Activated T-cell treated with anti-CD3 and anti-CD28 coated beads, Interleukin-2, amount 50 U/mL, for 72 hours (primary cell): ENCODE data around the gene PPP1R18. TPM values are rescaled to one million over a fixed set of nuclear protein-coding genes. Genes with fewer than 3 reads are reported as not detected.
A peak's percentile ranks its signal among the peaks of the same experiment; 100 is the strongest.
"Not testable (repeated sequence)": the region's sequence is repeated elsewhere in the genome, so short reads cannot be mapped to it uniquely, and the experiment has no call there.

Source experiments
- ATAC-seq, 2 donors: fragments of 150-1000 bp; cut with Tn5 transposase; replicated peaks in 1 of 2; 2 replicates each; pipeline ENCODE4 v1.10.0; 2021; ENCODE audit warnings: moderate library complexity in 2 of 2, mild to moderate bottlenecking in 1 of 2
- DNase-seq, 2 donors: peaks; one replicate each; pipeline ENCODE4 v3.0.0; 2021 to 2022; ENCODE audit warnings: mixed read lengths in 1 of 2
- H3K27ac Mint-ChIP-seq: one replicate; pipeline ENCODE4 v1.8.0; 2022; ENCODE audit warnings: mild to moderate bottlenecking, moderate library complexity, mixed read lengths
- H3K27me3 Mint-ChIP-seq: one replicate; pipeline ENCODE4 v1.8.0; 2022; ENCODE audit warnings: low read depth, mixed read lengths
- H3K36me3 Mint-ChIP-seq, 2 donors: one replicate each; pipeline ENCODE4 v1.8.0; 2022; ENCODE audit warnings: mixed read lengths in 2 of 2, mild to moderate bottlenecking in 1 of 2; ENCODE audit not compliant: insufficient read depth in 2 of 2
- H3K4me1 Mint-ChIP-seq: one replicate; pipeline ENCODE4 v1.8.0; 2022; ENCODE audit warnings: low read depth, mixed read lengths
- H3K4me3 Mint-ChIP-seq, 2 donors: one replicate each; pipeline ENCODE4 v1.8.0; 2022; ENCODE audit warnings: mild to moderate bottlenecking in 2 of 2, mixed read lengths in 2 of 2, moderate library complexity in 2 of 2
- H3K9me3 Mint-ChIP-seq, 2 donors: one replicate each; pipeline ENCODE4 v1.8.0; 2022; ENCODE audit warnings: mixed read lengths in 2 of 2
- total RNA-seq, 2 donors: library from RNA; stranded (reverse); gene quantifications; one replicate each; pipeline ENCODE4 v1.2.3, GENCODE V29; 2022

The PPP1R18 gene
- total RNA-seq, 2 donors from 2014 or later, result 179 to 200 TPM

DNA sequence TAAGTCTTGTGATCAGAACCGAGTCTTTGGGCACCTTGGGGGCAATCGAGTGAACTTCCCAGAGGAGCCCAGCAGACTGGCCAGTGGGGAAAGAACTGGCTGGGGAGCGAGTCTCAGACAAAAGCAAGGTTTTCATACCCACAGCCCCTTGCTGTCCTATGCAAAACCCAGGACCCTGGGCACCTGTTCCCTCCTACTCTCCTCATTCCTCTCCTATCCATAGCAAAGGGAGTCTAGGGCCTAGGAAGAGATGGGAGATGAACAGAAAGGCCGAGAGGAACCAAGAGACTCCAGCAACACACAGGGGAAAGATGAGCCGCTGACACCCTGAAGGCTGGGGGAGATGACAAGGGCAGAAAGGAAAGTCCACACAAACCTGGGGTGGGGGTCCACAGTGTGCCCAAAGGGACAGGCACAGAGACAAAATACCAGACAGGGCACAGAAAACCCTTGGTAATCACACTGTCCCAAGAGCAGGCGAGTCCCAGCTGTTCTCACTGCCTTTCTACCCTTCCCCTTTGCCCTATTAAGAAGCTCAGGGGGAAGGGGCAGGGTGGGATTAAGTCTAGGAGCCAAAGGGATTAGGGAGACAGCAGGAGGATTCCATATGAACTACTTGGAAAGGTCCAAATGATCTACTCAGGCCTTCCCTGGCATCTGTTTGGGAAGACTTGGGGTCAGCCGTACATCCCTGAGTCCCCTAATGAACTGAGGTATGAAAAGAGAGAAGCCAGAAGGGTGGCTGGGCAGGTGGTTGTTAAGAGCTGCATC is 6.5 kb downstream of the PPP1R18 start:
- peaks cover 34 to 53% of the 10 kb centered on the region in 2 donors for H3K36me3 Mint-ChIP-seq
- ATAC-seq (no peak), DNase-seq (no peak)
- peak overlapping the region; percentile 96 to 98 for H3K4me3 Mint-ChIP-seq
- peak overlapping the region; percentile 89 for H3K27ac Mint-ChIP-seq
- no peaks in the 10 kb centered on the region for H3K9me3 Mint-ChIP-seq
- H3K27me3 Mint-ChIP-seq, result no peaks in the 10 kb centered on the region
- H3K4me1 Mint-ChIP-seq, result peaks cover 33% of the 10 kb centered on the region

DNA sequence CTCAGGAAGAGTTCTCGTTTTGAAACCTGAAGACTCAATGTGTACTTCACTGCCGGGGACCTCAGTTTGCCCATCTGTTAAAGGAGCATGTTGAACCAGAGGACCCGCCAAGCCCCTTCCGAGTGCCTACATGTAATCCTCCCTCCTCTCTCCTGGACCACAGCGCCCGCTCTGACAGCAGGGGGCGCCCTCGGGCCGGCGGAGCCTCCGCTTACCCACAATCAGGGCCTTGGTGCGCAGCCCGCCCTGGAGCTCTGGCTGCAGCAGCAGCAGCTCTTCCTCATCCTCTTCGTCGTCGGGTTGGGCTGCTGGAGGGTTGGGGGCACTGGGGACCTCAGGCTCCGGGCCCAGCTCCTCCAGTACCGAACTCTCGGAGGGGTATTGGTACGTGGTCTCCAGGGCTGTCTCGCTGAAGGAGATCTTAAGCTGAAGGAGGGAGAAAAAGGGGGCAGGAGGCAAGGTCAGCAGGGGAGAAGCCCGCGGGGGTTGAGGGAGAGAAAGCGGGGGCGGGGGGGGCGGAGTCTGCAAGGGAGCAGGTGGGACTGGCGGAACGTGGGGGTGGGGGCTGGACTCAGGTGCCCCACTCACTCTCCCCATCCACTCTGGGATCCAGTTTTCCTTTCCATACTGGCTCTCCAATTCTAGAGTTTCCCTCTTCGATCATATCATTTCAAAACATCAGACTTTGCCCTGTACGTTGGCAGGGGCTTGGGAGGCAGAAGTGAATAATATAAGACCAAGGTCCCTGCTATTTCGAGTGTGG is 7.3 kb downstream of the PPP1R18 start:
- H3K4me3 Mint-ChIP-seq, result peak overlapping the region; percentile 96 to 98
- DNase-seq (peak; percentile 90 to 96), ATAC-seq (peak; percentile 49 to 50)
- H3K27ac Mint-ChIP-seq, result peak overlapping the region; percentile 89
- H3K4me1 Mint-ChIP-seq, result peaks cover 33% of the 10 kb centered on the region
- H3K27me3 Mint-ChIP-seq, result no peaks in the 10 kb centered on the region
- H3K9me3 Mint-ChIP-seq, result no peaks in the 10 kb centered on the region
- peaks cover 31 to 48% of the 10 kb centered on the region in 2 donors for H3K36me3 Mint-ChIP-seq

DNA sequence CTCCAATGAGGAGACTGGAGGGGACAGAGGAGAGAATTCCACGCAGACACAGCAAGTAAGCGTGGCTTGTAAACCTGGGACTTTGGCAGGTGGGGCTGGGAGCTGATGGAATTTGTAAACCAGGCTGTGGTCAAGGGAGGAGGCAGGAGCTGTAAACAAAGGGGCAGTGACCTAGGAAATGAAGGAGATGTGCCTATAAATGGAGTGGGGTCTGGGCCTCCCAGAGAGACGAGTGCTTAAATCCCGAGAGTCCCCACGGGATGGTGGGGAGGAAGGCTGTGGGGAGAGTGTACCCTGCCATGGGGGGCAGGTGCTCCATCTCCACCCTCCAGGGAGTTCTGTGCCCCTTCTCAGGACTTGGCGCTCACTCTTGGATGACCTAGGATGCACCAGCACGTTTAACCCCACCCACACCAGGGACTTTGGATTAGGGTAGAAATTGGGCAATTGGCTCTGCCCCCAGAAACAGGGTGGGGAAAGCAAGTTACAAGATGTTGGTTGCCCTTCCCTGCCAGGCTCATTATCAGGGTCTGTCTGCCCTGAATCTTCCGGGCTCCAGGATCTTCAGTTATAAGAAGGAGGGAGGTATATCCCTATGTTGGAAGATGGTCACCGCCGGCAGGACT is 9.7 kb downstream of the PPP1R18 start:
- peaks cover 45% of the 10 kb centered on the region for H3K4me1 Mint-ChIP-seq
- H3K4me3 Mint-ChIP-seq, result no peak overlapping the region
- H3K27me3 Mint-ChIP-seq, result no peaks in the 10 kb centered on the region
- no peak for ATAC-seq
- H3K36me3 Mint-ChIP-seq, result peaks cover 17 to 36% of the 10 kb centered on the region in 2 donors
- DNase-seq, result no peak
- H3K9me3 Mint-ChIP-seq, result no peaks in the 10 kb centered on the region
- H3K27ac Mint-ChIP-seq, result peak overlapping the region; percentile 17

DNA sequence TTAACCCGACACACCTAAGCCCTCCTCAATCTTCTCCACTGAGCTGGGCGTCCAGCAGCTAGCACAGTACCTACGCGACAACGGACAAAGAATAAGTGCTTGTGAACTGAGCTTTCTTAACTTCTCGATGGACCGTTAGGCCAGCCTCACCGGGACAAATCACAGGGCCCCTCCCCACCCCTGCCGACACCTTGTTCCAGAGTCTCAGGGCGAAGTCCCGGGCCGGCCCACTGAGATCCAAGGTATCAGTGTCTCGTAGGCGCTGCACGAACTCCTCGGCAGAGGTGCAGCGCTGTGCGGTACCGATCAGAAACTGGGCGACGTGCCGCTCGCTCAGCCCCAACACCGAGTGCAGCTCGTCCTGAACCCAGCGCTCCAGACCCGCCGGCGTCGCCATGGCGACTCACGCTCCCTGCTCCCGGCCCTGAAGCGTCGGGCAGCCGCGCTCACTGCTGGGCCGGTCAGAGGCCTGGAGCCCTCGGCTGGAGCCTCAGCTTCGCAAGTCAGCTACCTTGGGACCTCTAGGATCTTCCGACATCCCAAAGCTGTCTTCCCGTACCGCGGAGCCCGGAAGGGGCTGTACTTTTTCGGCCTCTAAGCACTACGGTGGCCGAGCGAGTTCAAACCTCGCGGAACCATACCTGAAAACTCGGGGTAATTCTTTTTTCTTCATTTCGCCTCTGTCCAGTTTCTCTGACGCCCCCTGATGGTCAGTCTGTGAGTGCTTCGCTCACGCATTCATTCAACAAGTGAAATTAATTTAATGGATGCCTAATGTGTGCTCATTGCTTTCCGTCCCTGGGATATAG is 13.8 kb downstream of the PPP1R18 start, which contains the start of gene DHX16:
Gene DHX16 (minus strand): TSS at position 562 of the 809 bp plus-strand sequence. CDS start 165 bp downstream, at position 397.
- DNase-seq (peak; percentile 92 to 94), ATAC-seq (peak; percentile 86 to 87)
- Mint-ChIP-seq H3K9me3 (no peaks in the 10 kb centered on the region), H3K36me3 (peaks cover 11 to 16% of the 10 kb centered on the region in 2 donors), H3K4me1 (peaks cover 23% of the 10 kb centered on the region), H3K27ac (peak within 1 kb of the TSS; percentile 93), H3K27me3 (no peaks in the 10 kb centered on the region), H3K4me3 (peak within 1 kb of the TSS; percentile 88 to 90)

DNA sequence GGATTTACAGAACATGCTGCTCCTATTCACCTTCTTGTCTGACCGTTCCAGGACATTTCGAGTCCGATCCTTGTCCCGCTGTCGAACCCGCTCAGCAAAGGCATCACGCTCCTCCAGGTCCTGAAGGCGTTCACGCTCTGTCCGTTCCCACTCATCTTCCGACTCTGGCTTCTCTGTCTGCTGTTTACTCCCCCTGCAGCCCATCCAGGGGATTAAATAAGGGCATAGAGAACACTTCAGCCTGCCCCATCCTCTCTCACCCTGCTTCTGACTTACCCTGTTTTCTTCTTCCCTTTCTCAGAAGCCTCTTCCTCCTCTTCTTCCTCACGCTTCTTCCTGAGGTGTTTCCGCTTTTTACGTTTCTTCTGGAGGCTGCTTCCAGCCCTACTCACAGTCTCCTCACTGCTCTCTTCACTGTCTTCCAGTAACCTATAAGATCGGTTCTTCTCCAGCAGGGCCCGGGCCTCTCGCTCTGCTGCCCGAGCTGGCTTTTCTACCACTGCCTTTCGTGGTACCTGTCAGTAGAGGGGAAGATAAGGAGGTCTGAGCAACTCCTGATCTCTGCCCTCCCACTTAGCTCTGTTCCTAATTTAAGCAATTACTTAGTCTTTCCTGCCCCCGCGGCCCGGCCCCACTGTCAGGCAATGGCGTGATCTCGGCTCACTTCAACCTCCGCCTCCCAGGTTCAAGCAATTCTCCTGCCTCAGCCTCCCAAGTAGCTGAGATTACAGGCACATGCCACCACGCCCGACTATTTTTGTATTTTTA is 15.5 kb downstream of the PPP1R18 start:
- Mint-ChIP-seq H3K4me3 (peak overlapping the region; percentile 37 to 90), H3K27ac (no peak overlapping the region), H3K4me1 (peaks cover 35% of the 10 kb centered on the region), H3K36me3 (peaks cover 3 to 12% of the 10 kb centered on the region in 2 donors), H3K9me3 (no peaks in the 10 kb centered on the region), H3K27me3 (no peaks in the 10 kb centered on the region)
- no peak for DNase-seq
- no peak for ATAC-seq

DNA sequence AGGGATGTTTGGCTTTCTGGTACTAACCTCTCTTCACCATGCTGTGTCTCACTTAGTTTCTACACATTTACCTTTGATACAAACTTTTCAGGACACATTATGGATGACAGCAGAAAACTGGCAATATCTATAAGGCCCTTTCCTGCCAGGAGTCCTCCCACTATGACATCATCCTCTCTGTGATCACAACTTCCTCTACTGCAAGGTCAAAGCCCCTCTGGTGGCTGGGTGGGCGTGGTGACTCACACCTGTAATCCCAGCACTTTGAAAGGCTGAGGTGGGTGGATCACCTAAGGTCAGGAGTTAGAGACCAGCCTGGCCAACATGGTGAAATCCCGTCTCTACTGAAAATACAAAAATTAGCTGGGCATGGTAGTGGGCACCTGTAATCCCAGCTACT is 20.1 kb downstream of the PPP1R18 start:
- ATAC-seq (peak; percentile 86 to 90), DNase-seq (peak; percentile 50 to 65)
- not testable (repeated sequence) for H3K9me3 Mint-ChIP-seq, H3K27me3 Mint-ChIP-seq
- H3K4me3 Mint-ChIP-seq, result peak overlapping the region in 1 of 2 donors; percentile 30
- peaks cover 22% of the 10 kb centered on the region for H3K4me1 Mint-ChIP-seq
- peak overlapping the region; percentile 71 for H3K27ac Mint-ChIP-seq
- H3K36me3 Mint-ChIP-seq, result peaks cover 9 to 33% of the 10 kb centered on the region in 2 donors

DNA sequence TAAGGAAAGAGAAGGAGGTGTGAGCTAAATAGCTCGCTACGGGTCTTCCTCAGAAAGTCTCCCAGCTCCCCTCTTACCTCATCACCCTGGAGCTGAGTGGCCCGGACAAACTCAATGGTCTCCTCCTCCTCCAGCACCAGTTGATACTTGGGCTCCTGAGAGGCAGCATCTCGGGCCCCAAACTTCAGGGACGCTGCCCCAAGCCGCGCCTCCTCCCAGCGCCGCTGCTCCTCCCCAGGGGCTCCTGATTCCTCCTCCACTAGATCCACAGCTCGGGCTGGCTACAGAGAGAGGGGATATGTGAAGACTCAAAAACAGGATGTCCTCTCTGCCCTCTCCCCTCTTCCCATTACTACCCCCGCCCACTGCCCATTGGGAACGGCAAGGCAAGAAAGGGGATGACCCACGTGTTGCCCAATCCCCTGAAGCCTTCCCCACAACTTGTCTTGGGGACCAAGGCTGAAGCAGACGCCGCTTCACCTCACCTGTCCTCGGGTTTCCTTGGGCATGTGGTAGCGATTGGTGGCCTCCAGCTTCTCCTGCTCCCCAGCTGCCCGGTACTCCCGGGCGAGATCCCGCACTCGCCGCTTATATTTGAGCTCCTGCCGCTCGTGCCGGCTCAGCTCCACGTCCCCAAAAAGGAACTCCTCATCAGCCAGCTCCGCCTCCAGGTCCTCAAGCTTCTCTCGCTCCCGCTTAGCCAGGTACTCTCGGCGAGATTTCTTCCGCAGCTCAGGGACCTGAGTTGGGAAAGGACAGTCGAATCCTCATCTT is 21.3 kb downstream of the PPP1R18 start:
- no peaks in the 10 kb centered on the region for H3K9me3 Mint-ChIP-seq
- ATAC-seq, result no peak
- no peak overlapping the region for H3K27ac Mint-ChIP-seq

DNA sequence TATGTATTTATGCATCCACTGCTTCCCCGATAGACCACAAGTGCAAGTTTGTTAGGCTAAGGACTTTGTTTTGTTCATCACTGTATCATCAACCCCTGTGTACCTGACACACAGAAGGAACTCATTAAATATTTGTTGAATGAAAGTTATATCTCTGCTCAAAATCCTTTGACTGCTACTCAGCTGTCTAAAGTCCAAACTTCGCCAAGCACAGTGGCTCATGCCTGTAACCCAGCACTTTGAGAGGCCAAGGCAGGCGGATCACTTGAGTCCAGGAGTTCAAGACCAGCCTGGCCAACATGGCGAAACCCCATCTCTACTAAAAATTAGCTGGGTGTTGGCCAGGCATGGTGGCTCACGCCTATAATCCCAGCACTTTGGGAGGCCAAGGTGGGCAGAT is 28.5 kb downstream of the PPP1R18 start:
- H3K9me3 Mint-ChIP-seq, H3K27me3 Mint-ChIP-seq, H3K4me1 Mint-ChIP-seq, ATAC-seq, H3K27ac Mint-ChIP-seq, DNase-seq, H3K4me3 Mint-ChIP-seq: not testable (repeated sequence)
- peaks cover 10 to 43% of the 10 kb centered on the region in 2 donors for H3K36me3 Mint-ChIP-seq

More for the DNA sequence above, 21.3 kb downstream of the PPP1R18 start:
- Mint-ChIP-seq H3K27me3 (no peaks in the 10 kb centered on the region), H3K4me3 (no peak overlapping the region), H3K4me1 (peaks cover 16% of the 10 kb centered on the region), H3K36me3 (peaks cover 5 to 28% of the 10 kb centered on the region in 2 donors)
- no peak for DNase-seq

DNA sequence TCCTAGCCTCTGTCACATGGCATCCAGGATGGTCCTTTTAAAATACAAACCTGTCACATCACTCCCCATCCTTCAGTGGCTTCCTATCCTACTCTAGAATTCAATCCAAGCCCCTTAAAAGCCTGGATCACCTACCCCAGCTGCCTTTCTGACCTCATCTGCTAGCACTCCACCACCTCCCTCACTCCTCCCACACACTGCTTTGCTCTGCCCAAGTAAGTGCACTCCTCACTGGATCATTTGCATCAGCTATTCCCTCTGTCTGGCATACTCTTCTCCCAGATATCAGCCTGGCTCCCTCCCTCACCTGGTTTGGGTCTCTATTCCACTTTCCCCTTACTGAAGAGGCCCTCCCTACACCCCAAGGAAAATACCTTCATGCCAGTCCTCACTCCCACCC is 29.0 kb downstream of the PPP1R18 start:
- H3K9me3 Mint-ChIP-seq, result no peaks in the 10 kb centered on the region
- no peaks in the 10 kb centered on the region for H3K27me3 Mint-ChIP-seq
- DNase-seq (no peak), ATAC-seq (no peak)
- H3K36me3 Mint-ChIP-seq, result peaks cover 10 to 38% of the 10 kb centered on the region in 2 donors
- H3K4me3 Mint-ChIP-seq, result no peak overlapping the region
- H3K27ac Mint-ChIP-seq, result peak overlapping the region; percentile 2
- no peaks in the 10 kb centered on the region for H3K4me1 Mint-ChIP-seq

DNA sequence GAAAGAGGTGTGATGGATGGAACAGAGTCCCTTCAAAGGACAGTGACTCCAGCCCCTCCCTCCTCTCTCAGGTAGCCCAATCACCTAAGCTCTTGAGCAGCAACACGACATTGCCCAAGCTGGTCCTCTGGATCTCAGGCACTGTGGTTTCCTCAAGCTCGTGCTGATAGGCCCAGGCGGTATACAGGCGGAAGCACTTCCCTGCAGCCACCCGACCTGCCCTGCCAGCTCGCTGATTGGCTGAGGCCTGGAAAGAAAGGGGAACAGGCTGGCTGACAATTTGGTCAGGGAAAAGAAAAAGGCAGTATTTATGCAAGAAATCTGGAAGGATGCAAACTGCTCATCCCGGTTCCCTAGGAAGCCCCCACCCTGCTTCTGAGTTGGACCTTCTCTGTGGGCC is 29.9 kb downstream of the PPP1R18 start:
- H3K4me1 Mint-ChIP-seq, result no peaks in the 10 kb centered on the region
- H3K27ac Mint-ChIP-seq, result no peak overlapping the region
- no peak for DNase-seq
- no peak for ATAC-seq
- H3K4me3 Mint-ChIP-seq, result no peak overlapping the region
- H3K27me3 Mint-ChIP-seq, result no peaks in the 10 kb centered on the region
- H3K36me3 Mint-ChIP-seq, result peaks cover 8 to 35% of the 10 kb centered on the region in 2 donors
- no peaks in the 10 kb centered on the region for H3K9me3 Mint-ChIP-seq

DNA sequence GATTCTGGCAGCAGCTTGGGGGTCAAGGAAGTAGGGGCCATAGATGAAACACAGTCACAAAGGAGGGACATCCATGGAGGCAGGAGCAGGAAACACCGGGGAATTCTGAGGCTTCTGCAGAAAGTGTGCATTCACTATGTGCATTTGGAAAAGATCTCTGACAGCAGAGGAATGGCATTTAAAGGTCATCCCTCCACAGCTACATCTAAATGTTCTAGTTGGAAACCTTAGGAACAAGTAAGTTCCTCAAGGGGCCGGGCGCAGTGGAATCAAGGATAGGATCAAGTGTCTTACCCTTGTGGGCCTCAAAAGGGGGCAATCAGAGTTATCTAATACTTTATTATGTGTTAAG is 30.7 kb downstream of the PPP1R18 start:
- Mint-ChIP-seq H3K4me1 (no peaks in the 10 kb centered on the region), H3K4me3 (no peak overlapping the region), H3K36me3 (peaks cover 8 to 37% of the 10 kb centered on the region in 2 donors), H3K27me3 (no peaks in the 10 kb centered on the region), H3K27ac (no peak overlapping the region), H3K9me3 (no peaks in the 10 kb centered on the region)
- DNase-seq (no peak), ATAC-seq (no peak)
